Liver (tissue), 3 donors: ENCODE data around the gene IRX6.

Experiments
- EGR1 ChIP-seq, 2 donors: IDR thresholded peaks; 2 replicates each; pipeline ENCODE4 v1.6.1; 2016 to 2018; ENCODE audit warnings: antibody characterized with exemption in 2 of 2, low read depth in 2 of 2
- FOXA1 ChIP-seq: IDR thresholded peaks from 2 replicates; pipeline ENCODE4 v1.6.1; 2016; ENCODE audit warnings: antibody characterized with exemption
- GABPA ChIP-seq, 2 donors: IDR thresholded peaks in 1 of 2; conservative IDR thresholded peaks in 1 of 2; 2 replicates each; pipeline ENCODE4 v1.6.1; 2016; ENCODE audit warnings: antibody characterized with exemption in 2 of 2, mild to moderate bottlenecking in 1 of 2, moderate library complexity in 1 of 2
- SP1 ChIP-seq: IDR thresholded peaks from 2 replicates; pipeline ENCODE4 v1.6.1; 2018; ENCODE audit warnings: antibody characterized with exemption, mild to moderate bottlenecking
- TAF1 ChIP-seq: conservative IDR thresholded peaks from 2 replicates; pipeline ENCODE4 v1.6.1; 2016; ENCODE audit warnings: antibody characterized with exemption, mild to moderate bottlenecking
- YY1 ChIP-seq: IDR thresholded peaks from 2 replicates; pipeline ENCODE4 v1.6.1; 2016; ENCODE audit warnings: antibody characterized with exemption, mild to moderate bottlenecking
- TF ChIP-seq, protein P1 (sequence below): fragments of 150-350 bp; IDR thresholded peaks from 2 replicates; pipeline ENCODE4 v1.5.1; 2017; ENCODE audit warnings: improper control_type of control experiment, low read depth, low read length; ENCODE audit not compliant: missing input control
- TF ChIP-seq, protein P2 (sequence below): IDR thresholded peaks from 2 replicates; pipeline ENCODE4 v1.6.1; 2016; ENCODE audit warnings: antibody characterized with exemption
- donor health status: healthy.
- donor health status: healthy.

DNA sequence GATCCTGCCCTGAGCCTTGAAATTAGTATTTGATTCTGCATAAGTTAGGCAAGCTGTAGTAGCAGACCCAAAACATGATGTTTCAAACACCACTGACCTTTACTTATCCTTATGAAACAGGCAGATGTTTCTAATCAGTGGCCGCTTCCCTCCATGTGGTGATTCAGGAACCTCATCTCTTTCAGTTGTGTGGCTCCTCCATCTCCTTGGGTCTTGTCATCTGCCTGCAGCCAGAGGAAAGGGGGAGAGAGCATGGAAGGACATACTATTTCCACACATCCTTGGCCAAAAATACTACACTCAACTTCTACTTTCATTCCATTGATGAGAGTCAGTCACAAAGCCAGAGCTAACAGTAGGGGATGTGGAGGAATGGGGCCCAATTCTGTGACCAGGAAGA lies 41.6 kb upstream of the IRX6 start:
- TF ChIP-seq, protein P1, sequence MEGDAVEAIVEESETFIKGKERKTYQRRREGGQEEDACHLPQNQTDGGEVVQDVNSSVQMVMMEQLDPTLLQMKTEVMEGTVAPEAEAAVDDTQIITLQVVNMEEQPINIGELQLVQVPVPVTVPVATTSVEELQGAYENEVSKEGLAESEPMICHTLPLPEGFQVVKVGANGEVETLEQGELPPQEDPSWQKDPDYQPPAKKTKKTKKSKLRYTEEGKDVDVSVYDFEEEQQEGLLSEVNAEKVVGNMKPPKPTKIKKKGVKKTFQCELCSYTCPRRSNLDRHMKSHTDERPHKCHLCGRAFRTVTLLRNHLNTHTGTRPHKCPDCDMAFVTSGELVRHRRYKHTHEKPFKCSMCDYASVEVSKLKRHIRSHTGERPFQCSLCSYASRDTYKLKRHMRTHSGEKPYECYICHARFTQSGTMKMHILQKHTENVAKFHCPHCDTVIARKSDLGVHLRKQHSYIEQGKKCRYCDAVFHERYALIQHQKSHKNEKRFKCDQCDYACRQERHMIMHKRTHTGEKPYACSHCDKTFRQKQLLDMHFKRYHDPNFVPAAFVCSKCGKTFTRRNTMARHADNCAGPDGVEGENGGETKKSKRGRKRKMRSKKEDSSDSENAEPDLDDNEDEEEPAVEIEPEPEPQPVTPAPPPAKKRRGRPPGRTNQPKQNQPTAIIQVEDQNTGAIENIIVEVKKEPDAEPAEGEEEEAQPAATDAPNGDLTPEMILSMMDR: no peak
- TF ChIP-seq, protein P2, sequence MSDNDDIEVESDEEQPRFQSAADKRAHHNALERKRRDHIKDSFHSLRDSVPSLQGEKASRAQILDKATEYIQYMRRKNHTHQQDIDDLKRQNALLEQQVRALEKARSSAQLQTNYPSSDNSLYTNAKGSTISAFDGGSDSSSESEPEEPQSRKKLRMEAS: no peak
- no peak for TF ChIP-seq TAF1
- TF ChIP-seq GABPA (IDR thresholded peaks at IDR 0.05 in 1 of 2, conservative IDR thresholded peaks at IDR 0.05 in 1 of 2): no peak
- no peak for TF ChIP-seq EGR1 (IDR thresholded peaks at IDR 0.05; ENCODE audit: low read depth in 2 of 2)
- TF ChIP-seq YY1: no peak
- no peak for TF ChIP-seq SP1
- TF ChIP-seq FOXA1: no peak
